C4-2B (cell line): ENCODE measurements around the gene UNC5C.

Experiments used
- H3K27ac ChIP-seq: fragments of 450-650 bp; 2 replicates; pipeline ENCODE4 v1.5.1; 2017
- ZFX ChIP-seq: fragments of 450-650 bp; IDR thresholded peaks from 2 replicates; pipeline ENCODE4 v1.6.1; 2017
- TF ChIP-seq, protein P1 (sequence below): fragments of 450-650 bp; conservative IDR thresholded peaks from 2 replicates; pipeline ENCODE4 v1.5.1; 2017; ENCODE audit warnings: mild to moderate bottlenecking

Gene UNC5C

DNA sequence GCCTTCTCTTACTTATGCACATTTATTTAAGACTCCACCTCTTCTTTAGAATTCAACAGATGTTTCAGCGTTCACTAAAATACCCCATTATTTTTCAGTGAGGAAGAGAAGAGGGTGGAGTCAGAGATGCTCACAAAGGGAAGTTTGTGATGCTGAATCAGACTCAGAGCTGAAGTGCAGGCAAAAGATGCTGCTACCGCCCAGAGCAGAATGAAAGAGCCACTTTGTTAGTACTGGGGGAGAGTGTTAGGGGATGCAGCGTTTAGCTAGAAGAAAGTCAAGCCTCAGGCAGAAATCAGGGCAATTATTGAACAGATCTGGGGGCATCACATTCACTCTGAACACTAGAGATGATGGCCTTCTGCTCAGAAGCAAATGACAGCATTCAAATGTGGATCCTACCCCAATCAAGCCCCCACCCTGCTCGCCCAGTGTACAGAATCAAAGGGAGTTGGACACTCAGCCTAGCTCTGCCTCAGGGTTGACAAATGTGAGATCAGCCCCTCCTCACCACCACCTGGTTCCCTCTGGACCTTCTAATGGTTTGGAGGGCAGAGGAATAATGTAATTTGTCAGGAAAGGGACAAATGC is 138.3 kb downstream of the UNC5C start:
- no peak overlapping the region for H3K27ac ChIP-seq
- TF ChIP-seq, protein P1, sequence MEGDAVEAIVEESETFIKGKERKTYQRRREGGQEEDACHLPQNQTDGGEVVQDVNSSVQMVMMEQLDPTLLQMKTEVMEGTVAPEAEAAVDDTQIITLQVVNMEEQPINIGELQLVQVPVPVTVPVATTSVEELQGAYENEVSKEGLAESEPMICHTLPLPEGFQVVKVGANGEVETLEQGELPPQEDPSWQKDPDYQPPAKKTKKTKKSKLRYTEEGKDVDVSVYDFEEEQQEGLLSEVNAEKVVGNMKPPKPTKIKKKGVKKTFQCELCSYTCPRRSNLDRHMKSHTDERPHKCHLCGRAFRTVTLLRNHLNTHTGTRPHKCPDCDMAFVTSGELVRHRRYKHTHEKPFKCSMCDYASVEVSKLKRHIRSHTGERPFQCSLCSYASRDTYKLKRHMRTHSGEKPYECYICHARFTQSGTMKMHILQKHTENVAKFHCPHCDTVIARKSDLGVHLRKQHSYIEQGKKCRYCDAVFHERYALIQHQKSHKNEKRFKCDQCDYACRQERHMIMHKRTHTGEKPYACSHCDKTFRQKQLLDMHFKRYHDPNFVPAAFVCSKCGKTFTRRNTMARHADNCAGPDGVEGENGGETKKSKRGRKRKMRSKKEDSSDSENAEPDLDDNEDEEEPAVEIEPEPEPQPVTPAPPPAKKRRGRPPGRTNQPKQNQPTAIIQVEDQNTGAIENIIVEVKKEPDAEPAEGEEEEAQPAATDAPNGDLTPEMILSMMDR, result no peak
- TF ChIP-seq ZFX, result no peak

DNA sequence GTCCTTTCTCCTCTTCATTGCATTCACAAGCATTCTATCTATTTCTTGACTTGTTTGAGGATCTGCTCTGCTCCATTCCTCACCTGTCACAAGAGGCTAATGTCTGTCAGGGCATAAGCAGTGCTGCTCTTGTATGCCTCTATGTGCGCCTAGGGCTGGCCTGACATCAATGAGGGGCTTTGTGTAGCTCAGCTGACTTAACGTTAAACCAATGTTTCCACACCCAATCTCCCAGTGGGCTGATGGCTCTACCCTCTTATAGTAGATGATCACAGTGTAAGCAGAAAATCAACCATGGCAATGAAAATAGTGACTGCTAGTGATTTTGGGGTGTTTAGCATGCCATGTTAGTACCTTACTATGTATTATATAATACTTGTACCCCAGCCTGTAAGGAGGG is 139.0 kb downstream of the UNC5C start:
- no peak overlapping the region for H3K27ac ChIP-seq
- TF ChIP-seq, protein P1, result no peak
- no peak for TF ChIP-seq ZFX

DNA sequence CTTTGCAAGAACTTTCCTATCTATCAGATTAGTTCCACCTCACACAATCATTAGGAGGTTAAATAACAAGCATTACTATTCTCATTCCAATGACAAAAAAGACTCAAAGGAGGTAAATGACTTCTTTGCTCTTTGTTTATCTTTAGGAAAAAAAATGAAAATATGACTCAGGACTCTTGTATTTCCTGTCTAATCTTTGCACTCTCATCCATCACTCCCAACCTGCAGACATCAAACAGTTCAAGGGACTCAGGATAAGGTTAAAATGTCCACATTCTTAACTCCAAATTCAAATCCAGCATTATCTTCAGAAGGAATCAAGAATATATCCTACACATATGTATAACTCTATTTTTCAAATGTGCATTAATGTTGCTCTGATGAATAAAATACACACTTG is 139.6 kb downstream of the UNC5C start:
- no peak overlapping the region for H3K27ac ChIP-seq
- TF ChIP-seq, protein P1, result no peak
- TF ChIP-seq ZFX, result no peak

DNA sequence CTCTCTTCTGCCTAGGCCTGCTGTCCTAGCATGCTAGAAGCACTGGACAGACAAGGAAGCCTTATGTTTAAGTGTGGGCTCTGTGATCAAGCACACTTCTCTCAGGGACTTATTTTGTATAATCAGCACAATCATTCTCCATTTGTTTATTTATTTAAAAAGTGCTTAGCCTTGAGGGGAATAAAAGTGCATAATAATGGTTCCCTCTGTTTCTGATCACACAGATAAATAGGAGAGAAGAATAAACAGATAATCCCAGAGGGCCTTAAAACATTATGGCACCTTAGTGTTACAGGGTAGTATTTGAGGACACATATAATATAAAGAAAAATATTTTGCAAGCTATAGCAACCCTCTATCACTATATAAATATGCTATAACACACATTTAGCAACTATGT is 146.5 kb downstream of the UNC5C start:
- H3K27ac ChIP-seq, result no peak overlapping the region
- TF ChIP-seq, protein P1, result no peak
- TF ChIP-seq ZFX, result no peak

DNA sequence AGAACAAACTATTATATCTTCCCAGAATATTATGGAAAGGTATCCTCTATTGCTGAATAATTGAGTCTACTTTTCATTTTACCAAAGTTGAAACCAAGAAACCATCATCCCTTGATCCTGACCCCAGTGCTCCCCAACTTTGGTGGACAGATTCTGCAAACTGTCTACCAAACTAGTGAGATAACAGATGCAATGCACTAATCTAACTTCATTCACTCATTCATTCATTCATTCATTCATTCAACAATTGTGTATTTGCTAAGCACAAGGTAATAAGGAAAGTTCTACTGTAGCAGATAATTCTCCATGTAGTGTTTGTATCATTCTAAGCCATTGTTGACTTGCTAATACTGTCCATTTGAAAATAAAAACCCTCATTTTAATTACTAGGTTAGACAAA is 150.6 kb downstream of the UNC5C start:
- H3K27ac ChIP-seq, result no peak overlapping the region
- TF ChIP-seq ZFX, result no peak
- TF ChIP-seq, protein P1, result no peak

DNA sequence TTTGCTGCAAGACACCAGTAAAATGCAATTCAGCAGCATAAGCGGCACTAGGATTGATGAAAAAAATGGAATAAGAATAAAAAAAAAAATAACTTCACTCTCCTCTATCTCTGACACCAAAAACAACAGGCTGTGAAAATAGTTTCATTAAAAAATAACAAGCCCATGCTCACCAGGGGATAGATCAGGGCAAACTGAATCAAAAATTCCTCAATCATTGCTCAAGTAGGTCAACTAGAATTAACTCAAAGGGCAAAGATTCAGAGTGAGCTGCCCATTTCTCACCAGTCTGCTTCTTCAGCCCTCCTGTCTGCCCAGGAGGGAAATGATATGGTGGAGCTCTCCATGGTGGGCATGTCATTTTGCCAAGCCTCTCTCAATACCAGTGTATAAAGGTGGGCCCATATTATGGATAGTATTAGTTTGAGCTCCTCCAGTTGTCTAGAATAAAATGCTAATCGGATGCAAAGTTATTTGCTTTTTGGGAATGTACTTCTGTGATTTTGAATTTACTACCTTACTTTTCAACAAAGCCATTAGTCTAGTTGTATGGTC is 153.9 kb downstream of the UNC5C start:
- TF ChIP-seq ZFX, result no peak
- TF ChIP-seq, protein P1, result no peak
- H3K27ac ChIP-seq, result no peak overlapping the region

DNA sequence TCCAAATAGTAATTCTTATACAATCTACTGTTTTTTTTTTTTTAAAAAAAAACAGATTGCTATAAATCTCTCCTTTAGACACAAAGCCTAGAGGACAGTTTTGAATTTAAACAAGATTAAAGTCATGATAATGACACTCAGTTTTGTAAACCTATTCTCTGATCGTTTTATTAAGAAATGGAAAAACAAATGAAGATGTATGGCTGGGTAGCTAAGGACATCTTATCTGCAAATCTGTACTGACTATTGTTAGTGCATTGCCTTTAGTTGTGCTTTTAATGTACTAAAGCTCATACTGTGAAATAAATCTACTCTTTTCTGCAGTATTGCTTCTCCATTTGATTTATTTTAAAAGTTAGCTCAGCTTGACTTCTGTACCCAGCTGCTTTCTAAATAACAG is 155.0 kb downstream of the UNC5C start:
- H3K27ac ChIP-seq, result no peak overlapping the region
- TF ChIP-seq, protein P1, result no peak
- TF ChIP-seq ZFX, result no peak
